HepG2 (cell line): Measurements from ENCODE around the gene MYCBPAP. TPM values are rescaled to one million over a fixed set of nuclear protein-coding genes. Genes with fewer than 3 reads are reported as not detected.
A peak's percentile ranks its signal among the peaks of the same experiment; 100 is the strongest.

Source experiments
- NCOR1 ChIP-seq: fragments of 200-600 bp; sonication (generic); IDR thresholded peaks from 2 replicates; pipeline ENCODE4 v1.7.0; 2017; ENCODE audit warnings: antibody characterized with exemption, low read length, borderline replicate concordance
- PAXIP1 ChIP-seq: sonication (generic); formaldehyde crosslinking; conservative IDR thresholded peaks from 2 replicates; pipeline ENCODE4 v1.4.0; 2020; ENCODE audit warnings: mild to moderate bottlenecking, missing genetic modification reagents, moderate library complexity
- polyA plus RNA-seq, 8 experiments: library from polyadenylated mRNA; depleted of rRNA in 3 of 8; stranded (reverse) in 7 of 8; unstranded in 1 of 8; fragments of >200 nt; fragmentation: Illumina TruSeq in 4 of 8; extraction: Trizol in 4 of 8; gene quantifications; 2 replicates each; pipeline versions ENCODE4 v1.2.1 to v1.2.3, GENCODE V29; 2011 to 2016; ENCODE audit warnings: low read depth in 4 of 8, missing spikeins in 1 of 8, mixed read lengths in 1 of 8; ENCODE audit not compliant: insufficient read depth in 1 of 8
- total RNA-seq, 5 experiments: library from RNA; depleted of rRNA; stranded (reverse); fragments of >200 nt; fragmentation: Illumina TruSeq; extraction: Trizol; gene quantifications; 2 replicates each; pipeline ENCODE4 v1.2.3, GENCODE V29; 2016; ENCODE audit warnings: low read depth in 1 of 5
- TF ChIP-seq, protein P1 (sequence below): sonication (generic); formaldehyde crosslinking; IDR thresholded peaks from 2 replicates; pipeline ENCODE4 v1.5.1; 2020; ENCODE audit warnings: mild to moderate bottlenecking, missing genetic modification reagents, moderate library complexity
- TF ChIP-seq, protein P2 (sequence below): sonication (generic); formaldehyde crosslinking; IDR thresholded peaks from 2 replicates; pipeline ENCODE4 v1.5.1; 2020; ENCODE audit warnings: mild to moderate bottlenecking, missing genetic modification reagents, borderline replicate concordance

MYCBPAP gene
- total and polyA plus RNA-seq, 2 of the 13 experiments (the other 11 are each of a cell fraction or from before 2014, with no cell fraction given), result 0.22 to 0.24 TPM

- TF ChIP-seq, protein P1, sequence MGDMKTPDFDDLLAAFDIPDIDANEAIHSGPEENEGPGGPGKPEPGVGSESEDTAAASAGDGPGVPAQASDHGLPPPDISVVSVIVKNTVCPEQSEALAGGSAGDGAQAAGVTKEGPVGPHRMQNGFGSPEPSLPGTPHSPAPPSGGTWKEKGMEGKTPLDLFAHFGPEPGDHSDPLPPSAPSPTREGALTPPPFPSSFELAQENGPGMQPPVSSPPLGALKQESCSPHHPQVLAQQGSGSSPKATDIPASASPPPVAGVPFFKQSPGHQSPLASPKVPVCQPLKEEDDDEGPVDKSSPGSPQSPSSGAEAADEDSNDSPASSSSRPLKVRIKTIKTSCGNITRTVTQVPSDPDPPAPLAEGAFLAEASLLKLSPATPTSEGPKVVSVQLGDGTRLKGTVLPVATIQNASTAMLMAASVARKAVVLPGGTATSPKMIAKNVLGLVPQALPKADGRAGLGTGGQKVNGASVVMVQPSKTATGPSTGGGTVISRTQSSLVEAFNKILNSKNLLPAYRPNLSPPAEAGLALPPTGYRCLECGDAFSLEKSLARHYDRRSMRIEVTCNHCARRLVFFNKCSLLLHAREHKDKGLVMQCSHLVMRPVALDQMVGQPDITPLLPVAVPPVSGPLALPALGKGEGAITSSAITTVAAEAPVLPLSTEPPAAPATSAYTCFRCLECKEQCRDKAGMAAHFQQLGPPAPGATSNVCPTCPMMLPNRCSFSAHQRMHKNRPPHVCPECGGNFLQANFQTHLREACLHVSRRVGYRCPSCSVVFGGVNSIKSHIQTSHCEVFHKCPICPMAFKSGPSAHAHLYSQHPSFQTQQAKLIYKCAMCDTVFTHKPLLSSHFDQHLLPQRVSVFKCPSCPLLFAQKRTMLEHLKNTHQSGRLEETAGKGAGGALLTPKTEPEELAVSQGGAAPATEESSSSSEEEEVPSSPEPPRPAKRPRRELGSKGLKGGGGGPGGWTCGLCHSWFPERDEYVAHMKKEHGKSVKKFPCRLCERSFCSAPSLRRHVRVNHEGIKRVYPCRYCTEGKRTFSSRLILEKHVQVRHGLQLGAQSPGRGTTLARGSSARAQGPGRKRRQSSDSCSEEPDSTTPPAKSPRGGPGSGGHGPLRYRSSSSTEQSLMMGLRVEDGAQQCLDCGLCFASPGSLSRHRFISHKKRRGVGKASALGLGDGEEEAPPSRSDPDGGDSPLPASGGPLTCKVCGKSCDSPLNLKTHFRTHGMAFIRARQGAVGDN, result peak; percentile 49
- TF ChIP-seq, protein P2, sequence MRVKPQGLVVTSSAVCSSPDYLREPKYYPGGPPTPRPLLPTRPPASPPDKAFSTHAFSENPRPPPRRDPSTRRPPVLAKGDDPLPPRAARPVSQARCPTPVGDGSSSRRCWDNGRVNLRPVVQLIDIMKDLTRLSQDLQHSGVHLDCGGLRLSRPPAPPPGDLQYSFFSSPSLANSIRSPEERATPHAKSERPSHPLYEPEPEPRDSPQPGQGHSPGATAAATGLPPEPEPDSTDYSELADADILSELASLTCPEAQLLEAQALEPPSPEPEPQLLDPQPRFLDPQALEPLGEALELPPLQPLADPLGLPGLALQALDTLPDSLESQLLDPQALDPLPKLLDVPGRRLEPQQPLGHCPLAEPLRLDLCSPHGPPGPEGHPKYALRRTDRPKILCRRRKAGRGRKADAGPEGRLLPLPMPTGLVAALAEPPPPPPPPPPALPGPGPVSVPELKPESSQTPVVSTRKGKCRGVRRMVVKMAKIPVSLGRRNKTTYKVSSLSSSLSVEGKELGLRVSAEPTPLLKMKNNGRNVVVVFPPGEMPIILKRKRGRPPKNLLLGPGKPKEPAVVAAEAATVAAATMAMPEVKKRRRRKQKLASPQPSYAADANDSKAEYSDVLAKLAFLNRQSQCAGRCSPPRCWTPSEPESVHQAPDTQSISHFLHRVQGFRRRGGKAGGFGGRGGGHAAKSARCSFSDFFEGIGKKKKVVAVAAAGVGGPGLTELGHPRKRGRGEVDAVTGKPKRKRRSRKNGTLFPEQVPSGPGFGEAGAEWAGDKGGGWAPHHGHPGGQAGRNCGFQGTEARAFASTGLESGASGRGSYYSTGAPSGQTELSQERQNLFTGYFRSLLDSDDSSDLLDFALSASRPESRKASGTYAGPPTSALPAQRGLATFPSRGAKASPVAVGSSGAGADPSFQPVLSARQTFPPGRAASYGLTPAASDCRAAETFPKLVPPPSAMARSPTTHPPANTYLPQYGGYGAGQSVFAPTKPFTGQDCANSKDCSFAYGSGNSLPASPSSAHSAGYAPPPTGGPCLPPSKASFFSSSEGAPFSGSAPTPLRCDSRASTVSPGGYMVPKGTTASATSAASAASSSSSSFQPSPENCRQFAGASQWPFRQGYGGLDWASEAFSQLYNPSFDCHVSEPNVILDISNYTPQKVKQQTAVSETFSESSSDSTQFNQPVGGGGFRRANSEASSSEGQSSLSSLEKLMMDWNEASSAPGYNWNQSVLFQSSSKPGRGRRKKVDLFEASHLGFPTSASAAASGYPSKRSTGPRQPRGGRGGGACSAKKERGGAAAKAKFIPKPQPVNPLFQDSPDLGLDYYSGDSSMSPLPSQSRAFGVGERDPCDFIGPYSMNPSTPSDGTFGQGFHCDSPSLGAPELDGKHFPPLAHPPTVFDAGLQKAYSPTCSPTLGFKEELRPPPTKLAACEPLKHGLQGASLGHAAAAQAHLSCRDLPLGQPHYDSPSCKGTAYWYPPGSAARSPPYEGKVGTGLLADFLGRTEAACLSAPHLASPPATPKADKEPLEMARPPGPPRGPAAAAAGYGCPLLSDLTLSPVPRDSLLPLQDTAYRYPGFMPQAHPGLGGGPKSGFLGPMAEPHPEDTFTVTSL (CRISPR knock-in tag), result peak; percentile 51; the same call in 1 of the 2 replicates
- TF ChIP-seq NCOR1, result 0 out of 2 replicates have a peak, but pooled peaks have one; percentile 24
- TF ChIP-seq PAXIP1, result peak; percentile 15
These were observed 32.3 kb upstream of the MYCBPAP start (continued) for GRCh38 chr17:50475775-50476544.
